Muscle layer of duodenum (tissue), 2 donors: ENCODE results near the gene TFAP2A.

Source experiments
- H3K27ac ChIP-seq: one replicate; pipeline ENCODE4 v1.7.0; 2013; ENCODE audit warnings: mild to moderate bottlenecking, low read length
- H3K27me3 ChIP-seq: one replicate; pipeline ENCODE4 v1.7.0; 2013; ENCODE audit warnings: low read depth, mild to moderate bottlenecking, control low read depth, low read length
- H3K36me3 ChIP-seq, 2 donors: one replicate each; pipeline ENCODE4 v1.7.0; 2013; ENCODE audit warnings: low read length in 2 of 2, control low read depth in 1 of 2, mild to moderate bottlenecking in 1 of 2; ENCODE audit not compliant: insufficient read depth in 2 of 2, control insufficient read depth in 1 of 2
- H3K4me1 ChIP-seq, 2 donors: one replicate each; pipeline ENCODE4 v1.7.0; 2013; ENCODE audit warnings: low read length in 2 of 2, mild to moderate bottlenecking in 2 of 2, control low read depth in 1 of 2, moderate library complexity in 1 of 2; ENCODE audit not compliant: insufficient read depth in 2 of 2, control insufficient read depth in 1 of 2
- H3K4me3 ChIP-seq, 2 donors: one replicate each; pipeline ENCODE4 v1.7.0; 2013; ENCODE audit warnings: low read length in 2 of 2, low read depth in 1 of 2, mild to moderate bottlenecking in 1 of 2
- H3K9me3 ChIP-seq, 2 donors: one replicate each; pipeline ENCODE4 v1.7.0; 2013; ENCODE audit warnings: low read length in 2 of 2, control low read depth in 1 of 2, mild to moderate bottlenecking in 1 of 2; ENCODE audit not compliant: control insufficient read depth in 1 of 2
- donor health status: healthy.

TFAP2A gene

GRCh38 chr6:10384610-10385523, 30.0 kb downstream of the TFAP2A start:
- peaks cover 95% of the 10 kb centered on the region for H3K27me3 ChIP-seq
- H3K36me3 ChIP-seq, result no peaks in the 10 kb centered on the region
- peaks cover 0 to 16% of the 10 kb centered on the region in 2 donors for H3K4me1 ChIP-seq
- H3K4me3 ChIP-seq, result no peak overlapping the region
- H3K9me3 ChIP-seq, result peaks cover 0 to 5% of the 10 kb centered on the region in 2 donors
- H3K27ac ChIP-seq, result no peak overlapping the region

DNA sequence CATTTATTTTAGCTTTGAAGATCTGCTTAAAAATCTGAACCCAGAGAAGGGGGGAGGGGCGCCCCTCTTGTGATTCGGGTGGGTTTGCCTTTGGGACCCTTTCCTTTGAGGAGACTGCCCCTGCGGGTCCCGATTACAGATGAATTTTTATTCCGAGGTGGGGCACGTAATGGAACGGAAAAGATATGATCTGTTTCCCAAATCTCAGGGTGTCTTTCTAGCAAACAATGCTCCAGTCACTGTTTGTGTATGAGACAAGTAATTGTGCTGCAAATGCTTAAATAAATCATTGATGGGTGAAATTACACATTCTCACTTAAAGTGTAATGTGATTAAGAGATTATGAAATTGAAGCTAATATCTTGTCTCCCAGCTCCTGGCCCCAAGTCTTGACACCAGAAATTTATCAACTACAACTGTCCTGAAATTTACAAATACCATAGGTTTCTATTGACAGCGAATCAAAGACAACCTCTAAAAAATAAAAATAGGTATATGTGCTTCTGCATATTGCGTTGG, 30.7 kb downstream of the TFAP2A start:
- no peaks in the 10 kb centered on the region for H3K36me3 ChIP-seq
- H3K4me3 ChIP-seq, result no peak overlapping the region
- no peak overlapping the region for H3K27ac ChIP-seq
- H3K9me3 ChIP-seq, result peaks cover 0 to 5% of the 10 kb centered on the region in 2 donors
- peaks cover 88% of the 10 kb centered on the region for H3K27me3 ChIP-seq
- H3K4me1 ChIP-seq, result peaks cover 0 to 13% of the 10 kb centered on the region in 2 donors

GRCh38 chr6:10383331-10384090, 31.4 kb downstream of the TFAP2A start:
- peaks cover 0 to 13% of the 10 kb centered on the region in 2 donors for H3K4me1 ChIP-seq
- peak overlapping the region in 1 of 2 donors; percentile 26 for H3K4me3 ChIP-seq
- no peaks in the 10 kb centered on the region for H3K36me3 ChIP-seq
- peaks cover 81% of the 10 kb centered on the region for H3K27me3 ChIP-seq
- no peak overlapping the region for H3K27ac ChIP-seq
- peaks cover 0 to 5% of the 10 kb centered on the region in 2 donors for H3K9me3 ChIP-seq

DNA sequence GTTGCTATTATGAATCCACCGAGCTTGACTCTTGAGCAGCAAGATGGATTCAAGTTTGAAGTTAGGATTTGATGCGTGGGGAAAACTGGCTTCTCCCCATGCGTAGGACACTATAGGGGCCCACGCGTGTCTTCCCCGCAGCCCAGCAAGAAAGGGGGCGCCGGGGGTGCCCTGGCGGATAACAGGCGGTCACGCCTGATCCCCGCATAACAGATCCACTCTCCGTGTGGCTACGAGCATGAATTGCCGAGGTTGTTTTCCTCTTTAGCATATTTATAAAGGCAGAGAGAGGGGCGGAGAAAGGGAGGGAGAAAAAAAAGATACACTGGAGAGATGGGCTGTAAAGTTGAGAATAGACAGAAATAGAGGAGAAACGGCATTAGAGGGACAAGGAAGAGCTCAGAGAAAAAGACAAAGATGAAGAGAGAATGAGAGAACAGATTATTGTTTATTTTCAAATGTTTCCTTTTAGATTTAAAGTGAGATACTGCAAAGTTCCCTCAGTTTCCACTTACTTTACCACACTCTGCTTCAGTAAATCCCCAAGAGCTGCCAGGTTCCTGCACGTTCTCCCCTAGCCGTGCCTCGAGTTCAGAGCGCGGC, 32.0 kb downstream of the TFAP2A start:
- Histone ChIP-seq H3K4me3 (peak overlapping the region in 1 of 2 donors; percentile 26), H3K9me3 (peaks cover 0 to 5% of the 10 kb centered on the region in 2 donors), H3K27me3 (peaks cover 74% of the 10 kb centered on the region), H3K36me3 (no peaks in the 10 kb centered on the region), H3K27ac (no peak overlapping the region), H3K4me1 (peaks cover 0 to 13% of the 10 kb centered on the region in 2 donors)

DNA sequence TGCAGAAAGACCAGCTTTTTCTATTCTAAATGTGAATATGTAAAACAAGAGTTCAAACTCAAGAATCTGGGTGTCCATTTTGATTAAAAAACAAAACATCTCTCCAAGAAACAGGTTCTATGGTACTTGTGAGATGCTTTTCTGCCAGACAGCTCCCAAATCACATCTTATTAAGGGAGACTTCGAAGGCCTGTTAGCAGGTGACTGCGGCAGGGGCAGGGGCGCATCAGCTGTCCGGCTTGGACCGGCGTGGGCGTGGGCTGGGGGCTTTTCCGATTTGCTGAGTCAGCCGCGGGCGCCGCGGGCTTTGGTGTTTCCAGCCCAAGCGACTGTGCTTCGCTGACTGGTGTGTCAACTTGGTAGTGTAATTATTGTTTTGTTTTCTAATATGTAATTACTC, 32.6 kb downstream of the TFAP2A start:
- H3K36me3 ChIP-seq, result no peaks in the 10 kb centered on the region
- H3K27me3 ChIP-seq, result peaks cover 69% of the 10 kb centered on the region
- no peak overlapping the region for H3K27ac ChIP-seq
- peaks cover 0 to 13% of the 10 kb centered on the region in 2 donors for H3K4me1 ChIP-seq
- H3K9me3 ChIP-seq, result peaks cover 0 to 5% of the 10 kb centered on the region in 2 donors
- no peak overlapping the region for H3K4me3 ChIP-seq

GRCh38 chr6:10381830-10382208, 33.1 kb downstream of the TFAP2A start:
- H3K27ac ChIP-seq, result no peak overlapping the region
- H3K36me3 ChIP-seq, result no peaks in the 10 kb centered on the region
- no peak overlapping the region for H3K4me3 ChIP-seq
- H3K4me1 ChIP-seq, result peaks cover 0 to 13% of the 10 kb centered on the region in 2 donors
- peaks cover 0 to 5% of the 10 kb centered on the region in 2 donors for H3K9me3 ChIP-seq
- H3K27me3 ChIP-seq, result peaks cover 64% of the 10 kb centered on the region

- H3K27ac ChIP-seq, result no peak overlapping the region
- peaks cover 0 to 13% of the 10 kb centered on the region in 2 donors for H3K4me1 ChIP-seq
- peaks cover 0 to 5% of the 10 kb centered on the region in 2 donors for H3K9me3 ChIP-seq
- peaks cover 59% of the 10 kb centered on the region for H3K27me3 ChIP-seq
- no peaks in the 10 kb centered on the region for H3K36me3 ChIP-seq
- no peak overlapping the region for H3K4me3 ChIP-seq
These were observed 33.6 kb downstream of the TFAP2A start for GRCh38 chr6:10381133-10381829.

- peaks cover 2% of the 10 kb centered on the region for H3K27me3 ChIP-seq
- H3K4me3 ChIP-seq, result no peak overlapping the region
- H3K4me1 ChIP-seq, result peaks cover 0 to 6% of the 10 kb centered on the region in 2 donors
- H3K27ac ChIP-seq, result no peak overlapping the region
- no peaks in the 10 kb centered on the region for H3K36me3 ChIP-seq
- H3K9me3 ChIP-seq, result no peaks in the 10 kb centered on the region
These were observed 39.4 kb downstream of the TFAP2A start for GRCh38 chr6:10375391-10375969.

- Histone ChIP-seq H3K27me3 (no peaks in the 10 kb centered on the region), H3K4me3 (no peak overlapping the region), H3K27ac (no peak overlapping the region), H3K36me3 (no peaks in the 10 kb centered on the region), H3K4me1 (peaks cover 0 to 6% of the 10 kb centered on the region in 2 donors), H3K9me3 (no peaks in the 10 kb centered on the region)
These were observed 41.1 kb downstream of the TFAP2A start for GRCh38 chr6:10373642-10374359.

DNA sequence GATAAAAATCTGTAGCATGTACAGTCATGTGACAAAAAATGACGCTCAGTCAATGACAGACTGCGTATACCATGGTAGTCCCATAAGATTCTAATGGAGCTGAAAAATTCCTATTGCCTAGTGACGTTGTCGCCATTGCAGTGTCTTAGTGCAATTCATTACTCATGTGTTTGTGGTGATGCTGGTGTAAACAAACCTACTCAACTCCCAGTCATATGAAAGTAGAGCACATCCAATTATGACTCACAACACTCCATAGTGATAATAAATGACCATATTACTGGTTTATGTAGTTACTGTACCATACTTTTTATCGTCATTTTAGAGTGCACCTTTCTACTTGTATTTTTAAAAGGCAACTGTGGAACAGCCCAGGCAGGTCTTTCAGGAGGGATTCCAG, 45.0 kb downstream of the TFAP2A start:
- Histone ChIP-seq H3K9me3 (no peaks in the 10 kb centered on the region), H3K27ac (no peak overlapping the region), H3K27me3 (no peaks in the 10 kb centered on the region), H3K4me3 (no peak overlapping the region), H3K36me3 (no peaks in the 10 kb centered on the region), H3K4me1 (peaks cover 0 to 6% of the 10 kb centered on the region in 2 donors)
